Right ventricle myocardium inferior (tissue), 1 donor: ENCODE results near the gene PBX3. TPM values are rescaled to one million over a fixed set of nuclear protein-coding genes. Genes with fewer than 3 reads are reported as not detected.

Experiments
- ATAC-seq: fragments of 200-7000 bp; cut with Tn5 transposase; one replicate; pipeline ENCODE4 v1.9.1; 2020; ENCODE audit warnings: mild to moderate bottlenecking, moderate library complexity
- DNase-seq: peaks from one replicate; pipeline ENCODE4 v3.0.0; 2021; ENCODE audit errors: missing footprints
- intact Hi-C: fragments of 100-400 bp; cut with DNase I; formaldehyde crosslinking; loops from one replicate; pipeline ENCODE4 v1.11.0; 2022
- total RNA-seq: library from RNA; stranded (reverse); fragmentation: NEBNext Ultra II Directional; extraction: Animal tissue kit (Norgen Biotek cat#: 25700); gene quantifications from one replicate; pipeline ENCODE4 v1.2.1, GENCODE V29; 2021
- donor health status: DM: no; HTN: yes; CAD: no; lungs with severe emphysema.

The PBX3 gene
- total RNA-seq, 1 donor from 2014 or later: 49.4 TPM

DNA sequence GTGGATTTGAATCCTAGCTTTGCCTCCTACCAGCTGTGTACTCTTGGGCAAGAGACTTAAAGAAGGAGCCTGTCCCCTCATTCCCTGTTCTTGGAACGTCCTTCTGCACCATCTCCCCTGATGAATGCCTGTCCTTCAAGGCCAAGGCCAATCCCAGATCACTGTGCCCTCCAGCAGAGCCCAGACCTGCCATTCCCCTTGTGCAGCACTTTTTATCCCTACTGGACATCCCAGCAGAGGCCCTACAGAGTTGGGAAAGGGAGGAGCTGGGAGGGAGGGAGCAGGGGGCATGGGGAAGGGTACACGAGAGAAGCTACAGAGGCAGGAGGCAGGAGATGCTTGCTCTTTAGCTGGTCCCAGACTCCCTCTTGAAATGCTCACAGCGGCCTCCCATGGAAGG is 223.9 kb downstream of the PBX3 start:
- ATAC-seq: no peak
- DNase-seq: no peak
- intact Hi-C loops: no loop called here

DNA sequence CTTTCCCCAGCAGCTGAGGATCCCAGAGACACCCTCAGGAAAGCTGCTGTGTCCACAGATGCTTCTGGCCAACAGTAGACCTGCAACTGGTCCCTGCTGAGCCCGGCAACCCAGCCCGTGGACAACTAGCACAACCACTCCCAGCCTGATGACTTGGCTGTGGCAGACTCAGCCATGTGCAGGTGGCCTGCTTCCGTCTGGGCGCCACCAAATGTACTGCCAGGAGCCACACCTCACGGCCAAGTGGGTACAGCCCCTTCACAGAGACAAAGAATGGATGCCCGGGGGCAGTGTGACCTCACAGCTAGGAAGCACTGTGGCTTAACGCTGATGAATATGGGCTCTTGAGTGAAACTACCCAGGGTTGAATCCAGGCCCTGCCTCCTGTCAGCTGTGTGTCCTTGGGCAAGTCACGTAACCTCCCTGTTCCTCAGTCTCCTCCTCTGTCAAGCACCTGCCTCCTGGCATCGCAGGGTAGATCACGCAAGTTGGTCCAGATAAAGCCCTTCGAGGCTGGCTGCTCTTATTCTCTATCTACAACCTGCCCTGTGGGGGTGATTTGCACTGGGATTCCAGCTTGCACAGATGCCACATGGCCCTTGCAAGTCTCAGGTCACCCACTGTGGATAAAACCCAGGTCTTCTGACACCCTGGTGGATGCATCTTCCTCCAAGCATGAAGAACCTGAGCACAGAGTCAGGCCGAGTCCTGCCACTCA is 225.0 kb downstream of the PBX3 start:
- DNase-seq: no peak
- ATAC-seq: no peak
- intact Hi-C loops: no loop called here

DNA sequence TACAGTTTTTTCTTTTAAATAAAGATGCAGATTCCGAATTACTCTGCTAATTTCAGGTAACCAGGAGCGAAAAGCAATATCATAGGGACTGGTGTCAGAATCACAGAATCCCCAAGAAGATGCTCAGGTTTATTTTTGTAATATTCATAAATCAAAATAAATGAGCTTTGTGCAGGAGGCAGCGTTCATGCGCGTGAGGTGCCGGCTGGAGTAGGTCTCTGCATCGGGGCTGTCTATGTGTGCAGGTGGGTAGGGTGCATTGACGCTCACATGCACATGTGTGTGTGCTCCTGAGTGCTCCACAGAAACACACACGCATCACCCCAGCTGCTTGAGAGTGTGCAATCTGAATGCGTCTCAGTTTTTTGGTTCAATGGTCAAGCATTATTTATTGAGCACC is 226.4 kb downstream of the PBX3 start:
- intact Hi-C loops: no loop called here
- DNase-seq (no peak), ATAC-seq (no peak)

DNA sequence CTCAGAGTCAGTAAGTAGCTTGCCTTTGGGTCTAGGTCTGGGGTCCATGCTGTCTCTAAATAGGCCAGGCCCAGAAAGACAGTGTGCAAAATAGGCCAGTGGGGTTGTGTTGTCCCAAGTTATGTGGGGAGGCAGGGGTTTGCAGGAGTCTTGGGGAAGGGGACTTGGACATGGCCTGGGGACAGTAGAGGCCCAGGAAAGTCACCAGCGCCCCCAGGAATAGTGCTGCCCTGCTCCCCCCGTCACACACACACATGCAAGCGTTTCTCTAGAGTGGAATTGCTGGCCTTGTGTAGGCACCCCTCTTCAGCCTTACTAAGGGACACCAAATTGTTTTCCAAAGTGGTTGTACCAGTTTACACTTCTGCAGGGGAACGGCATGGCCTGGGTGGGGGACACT is 227.5 kb downstream of the PBX3 start:
- DNase-seq (no peak), ATAC-seq (no peak)
- intact Hi-C loops: no loop called here

DNA sequence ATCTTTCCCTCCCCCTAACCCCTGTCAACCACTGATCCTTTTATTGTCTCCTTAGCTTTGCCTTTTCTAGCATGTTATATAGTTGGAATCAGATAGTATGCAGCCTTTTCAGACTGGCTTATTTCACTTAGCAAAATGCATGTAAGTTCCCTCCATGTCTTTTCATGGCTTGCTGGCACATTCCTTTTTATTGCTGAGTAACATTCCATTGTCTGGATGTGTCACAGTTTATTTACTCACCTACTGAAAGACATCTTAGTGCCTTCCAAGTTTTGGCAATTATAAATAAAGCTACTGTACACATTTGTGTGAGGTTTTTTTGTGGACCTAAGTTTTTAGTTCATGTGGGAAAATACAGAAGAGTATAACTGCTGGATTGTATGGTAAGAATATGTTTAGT is 230.1 kb downstream of the PBX3 start:
- DNase-seq (no peak), ATAC-seq (no peak)
- intact Hi-C loops: no loop called here

DNA sequence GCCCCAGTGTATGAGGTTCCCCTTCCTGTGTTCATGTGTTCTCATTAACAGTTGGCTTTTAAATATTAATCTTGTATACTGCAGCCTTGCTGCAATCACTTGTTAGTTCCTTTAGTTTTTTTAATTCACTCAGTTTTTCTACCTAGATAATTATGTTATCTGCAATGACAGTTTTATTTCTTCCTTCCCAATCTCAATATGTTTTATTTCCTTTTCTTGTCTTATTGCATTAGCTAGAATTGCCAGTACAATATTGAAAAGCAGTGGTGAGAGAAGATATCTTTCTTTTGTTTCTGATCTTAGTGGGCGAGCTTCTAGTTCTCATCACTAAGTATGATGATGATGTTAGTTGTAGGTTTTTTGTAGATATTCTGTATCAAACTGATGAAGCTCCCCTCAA is 232.2 kb downstream of the PBX3 start:
- intact Hi-C loops: no loop called here
- ATAC-seq: no peak

DNA sequence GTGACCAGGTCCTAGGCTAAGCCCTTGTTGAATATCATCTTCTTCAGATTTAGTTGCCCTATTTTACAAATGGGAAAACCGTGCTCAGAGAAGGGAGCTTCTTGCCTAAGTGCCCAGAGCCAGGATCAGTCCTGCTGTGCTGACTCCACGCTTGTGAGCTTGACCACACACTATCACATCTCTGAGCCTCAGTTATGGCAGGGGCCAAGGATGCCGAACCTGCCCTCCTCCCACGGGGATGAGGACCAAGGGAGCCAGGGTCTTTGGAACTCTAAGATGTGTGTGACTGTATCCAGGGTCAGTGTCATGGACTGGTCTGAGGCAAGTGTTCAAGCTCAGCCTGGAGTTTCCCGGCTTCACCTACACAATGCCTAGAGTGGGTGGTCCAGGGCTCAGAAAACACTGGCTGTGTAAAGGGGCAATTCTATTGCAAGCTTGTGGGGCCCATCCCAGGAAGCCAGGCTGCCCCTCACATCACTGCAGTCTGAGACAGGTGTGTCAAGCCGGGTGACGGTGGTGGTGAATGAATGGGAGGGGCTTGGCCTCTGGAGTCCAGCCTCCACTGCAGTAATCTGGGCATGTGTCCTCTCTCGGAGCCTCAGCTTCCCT is 235.7 kb downstream of the PBX3 start:
- DNase-seq (peak; percentile 51), ATAC-seq (no peak)
- intact Hi-C loops: no loop called here

More for the DNA sequence above, 232.2 kb downstream of the PBX3 start:
- DNase-seq: no peak

DNA sequence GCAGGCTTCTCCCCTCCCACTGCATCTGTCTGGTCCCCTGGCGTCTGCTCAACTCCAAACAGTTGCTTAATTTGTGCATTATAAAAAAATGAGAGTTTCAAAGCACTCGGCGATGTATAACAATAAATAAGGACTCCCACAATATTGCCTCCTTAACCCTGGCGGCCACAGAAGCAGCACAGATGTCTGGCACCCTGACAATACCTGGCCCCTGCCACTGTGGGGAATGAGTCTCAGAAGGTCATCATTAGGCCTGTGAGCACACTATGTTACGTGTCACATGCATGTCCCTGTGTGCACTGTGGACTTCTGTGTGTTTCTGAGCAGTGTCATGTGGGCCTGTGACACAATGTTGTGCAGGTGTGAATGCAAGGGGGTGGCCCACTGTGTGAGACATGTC is 236.5 kb downstream of the PBX3 start:
- DNase-seq (peak; percentile 31), ATAC-seq (no peak)
- intact Hi-C loops: no loop called here

DNA sequence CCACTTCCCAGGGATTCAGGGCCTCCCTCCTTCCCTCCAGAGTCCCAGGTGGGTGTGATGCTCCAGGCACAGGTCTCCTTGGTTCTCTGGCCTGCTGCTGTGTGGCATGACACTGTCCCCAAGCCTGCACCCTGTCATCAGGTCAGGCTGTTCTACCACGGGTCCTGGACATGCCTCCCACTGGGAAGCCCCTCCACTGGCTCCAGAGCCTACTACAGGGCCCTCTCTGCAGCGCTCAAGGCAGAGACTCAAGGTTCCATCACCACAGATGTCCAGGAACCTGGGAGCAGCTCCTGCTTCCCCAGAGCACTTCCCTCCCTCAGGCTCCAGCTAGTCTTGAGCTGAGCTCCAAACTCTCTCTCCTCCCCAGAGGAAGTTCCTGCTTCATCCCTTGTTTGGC is 237.3 kb downstream of the PBX3 start:
- intact Hi-C loops: no loop called here
- ATAC-seq (no peak), DNase-seq (no peak)

DNA sequence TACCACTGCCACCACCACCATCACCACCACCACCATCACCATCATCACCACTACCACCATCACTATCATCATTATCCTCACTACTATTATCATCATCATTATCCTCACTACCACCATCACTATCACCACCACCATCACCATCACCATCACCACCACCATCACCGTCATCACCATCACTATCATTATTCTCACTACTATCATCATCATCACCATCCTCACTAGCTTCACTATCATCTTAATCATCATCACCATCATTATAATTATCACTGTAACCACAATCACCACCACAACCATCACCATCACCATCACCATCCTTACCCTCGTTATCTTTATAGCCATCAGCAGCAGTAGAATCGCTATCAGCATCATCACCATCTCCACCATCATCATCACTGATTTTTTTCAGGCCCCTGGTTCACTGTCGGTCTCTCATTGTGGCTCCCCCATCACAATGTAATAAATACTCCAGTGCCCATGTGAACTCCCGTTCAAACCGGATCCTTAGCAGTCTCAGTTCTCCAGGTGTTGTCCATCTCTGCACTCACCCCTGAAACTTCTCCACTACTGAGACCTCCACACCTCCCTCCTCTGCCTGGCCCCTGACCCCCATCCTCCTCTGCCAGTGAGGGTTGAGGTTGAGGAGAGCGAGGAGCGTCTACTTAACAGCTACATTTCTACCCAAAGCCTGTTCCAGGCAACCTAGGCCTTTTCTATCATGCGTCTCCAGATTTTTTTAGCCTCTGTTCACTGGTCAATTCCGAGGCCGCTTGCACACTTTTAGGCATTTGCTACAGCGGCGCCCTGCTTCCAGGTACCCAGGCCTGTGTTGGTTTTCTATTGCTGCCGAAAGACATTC is 238.2 kb downstream of the PBX3 start:
- DNase-seq: no peak
- intact Hi-C loops: no loop called here
- no peak for ATAC-seq

DNA sequence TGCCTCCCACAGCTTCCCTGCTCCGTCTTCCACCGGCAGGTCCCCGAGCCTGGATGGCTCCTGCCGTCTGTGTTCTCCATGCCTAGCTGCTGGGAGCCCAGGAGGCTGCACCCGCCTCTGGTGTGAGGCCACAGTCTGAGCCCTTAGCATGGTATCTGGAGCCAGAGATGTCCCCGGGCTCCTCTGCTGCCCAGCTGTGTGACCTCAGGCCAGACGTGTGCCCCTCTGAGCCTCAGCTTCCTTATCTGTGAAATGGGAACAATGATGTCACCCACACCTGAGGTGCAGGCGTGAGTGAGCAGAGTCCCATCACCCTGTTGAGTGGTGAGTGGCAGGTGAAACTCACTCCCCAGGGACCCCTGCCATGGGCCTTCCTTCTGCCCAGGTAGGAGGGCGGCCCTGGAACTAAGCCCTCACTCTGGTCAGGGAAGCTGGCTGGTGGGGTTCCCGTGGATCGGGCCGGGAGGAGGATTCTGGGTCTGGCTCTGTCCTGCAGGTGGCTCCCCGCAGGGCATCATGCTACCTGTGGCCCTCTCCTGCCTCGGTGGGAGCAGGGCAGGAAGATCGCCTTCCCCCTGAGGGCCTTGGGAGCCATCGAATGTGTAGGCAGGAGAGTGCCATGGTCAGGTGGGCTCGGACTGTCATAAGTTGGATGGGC is 239.0 kb downstream of the PBX3 start:
- ATAC-seq (no peak), DNase-seq (no peak)
- intact Hi-C loops: no loop called here

DNA sequence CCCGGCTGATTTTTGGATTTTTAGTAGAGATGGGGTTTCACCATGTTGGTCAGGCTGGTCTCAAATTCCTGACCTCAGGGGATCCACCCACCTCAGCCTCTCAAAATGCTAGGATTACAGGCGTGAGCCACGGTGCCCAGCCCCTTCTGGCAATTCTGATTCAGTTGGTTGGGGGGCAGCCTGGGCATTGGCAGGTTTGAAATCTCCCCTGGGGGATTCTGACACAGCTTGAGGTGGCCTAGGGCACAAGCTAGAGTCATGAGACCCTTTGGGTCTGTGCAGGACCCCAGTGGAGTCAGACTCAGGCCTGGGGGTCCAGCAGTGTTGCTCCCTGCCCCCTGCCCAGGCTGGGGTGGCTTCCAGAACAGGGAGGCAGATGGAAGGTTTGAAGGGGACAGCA is 239.8 kb downstream of the PBX3 start:
- intact Hi-C loops: no loop called here
- no peak for DNase-seq
- no peak for ATAC-seq

DNA sequence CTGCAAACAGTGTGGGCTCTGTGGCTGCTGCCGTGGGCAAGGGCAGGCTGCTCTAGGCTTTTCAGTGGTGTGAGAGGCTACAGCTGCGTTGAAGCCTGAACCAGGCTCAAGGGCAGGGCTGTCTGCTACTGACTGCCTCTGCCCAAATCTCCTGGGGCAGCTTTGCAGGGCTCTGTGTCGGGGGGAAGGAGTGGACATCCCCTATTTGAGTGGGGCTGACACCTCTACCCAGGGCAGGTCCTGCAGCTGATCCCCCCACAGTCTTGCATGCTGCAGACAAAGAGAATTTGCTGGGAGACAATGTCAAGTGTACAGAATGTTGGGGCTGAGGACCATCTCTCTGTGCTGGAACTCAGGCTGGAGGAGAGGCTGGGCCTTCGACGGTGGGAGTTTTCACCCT is 240.2 kb downstream of the PBX3 start:
- no peak for ATAC-seq
- intact Hi-C loops: no loop called here
- no peak for DNase-seq

DNA sequence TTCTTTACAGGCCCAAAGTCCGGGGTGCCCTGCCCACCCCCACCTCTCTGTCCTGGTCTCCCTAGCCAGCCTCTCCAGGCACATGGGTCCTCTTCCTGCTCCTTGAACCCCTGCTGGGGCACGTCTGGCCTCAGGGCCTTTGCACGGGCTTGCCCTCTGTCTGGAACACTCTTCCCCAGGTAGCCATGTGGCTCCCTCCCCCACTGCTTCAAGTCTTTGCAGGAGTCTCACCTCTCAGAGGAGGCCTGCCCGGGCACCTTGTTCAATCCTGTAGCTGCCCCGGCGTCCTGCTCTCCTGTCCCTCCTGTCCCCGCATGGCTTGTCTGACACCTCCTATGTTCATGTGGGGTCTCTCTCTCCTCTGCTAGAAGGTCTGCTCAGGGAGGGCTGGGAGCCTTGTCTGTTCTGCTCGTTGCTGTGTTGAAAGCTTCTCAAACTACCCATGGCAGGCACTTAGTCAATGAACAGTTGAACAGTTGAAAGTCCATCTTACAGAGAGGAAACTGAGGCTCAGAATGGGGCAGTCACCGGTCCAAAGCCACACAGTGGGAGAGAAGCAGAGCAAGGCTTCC is 241.4 kb downstream of the PBX3 start:
- ATAC-seq: no peak
- intact Hi-C loops: no loop called here

DNA sequence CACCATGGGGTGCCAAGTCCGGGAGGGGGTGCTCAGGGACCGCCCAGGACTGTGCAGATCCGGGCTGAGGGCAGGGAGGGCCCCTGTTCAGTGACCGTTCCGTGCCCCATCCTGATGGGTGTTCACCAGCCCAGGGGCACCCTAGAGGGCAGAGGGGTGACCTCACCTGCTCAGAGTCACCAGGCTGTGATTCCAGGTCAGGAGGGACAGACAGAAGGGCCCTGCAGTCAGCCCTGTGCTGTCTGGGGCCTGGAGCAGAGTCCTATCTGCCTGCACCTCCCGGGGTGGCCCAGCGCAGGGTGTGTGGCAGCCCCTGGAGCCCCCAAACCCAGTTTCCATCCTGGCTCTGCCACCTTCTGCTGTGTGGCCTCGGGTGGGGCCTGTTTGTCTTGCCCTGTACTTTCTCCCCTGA is 241.9 kb downstream of the PBX3 start:
- ATAC-seq (peak; percentile 29), DNase-seq (no peak)
- intact Hi-C loops: no loop called here

More for the DNA sequence above, 241.4 kb downstream of the PBX3 start:
- no peak for DNase-seq

DNA sequence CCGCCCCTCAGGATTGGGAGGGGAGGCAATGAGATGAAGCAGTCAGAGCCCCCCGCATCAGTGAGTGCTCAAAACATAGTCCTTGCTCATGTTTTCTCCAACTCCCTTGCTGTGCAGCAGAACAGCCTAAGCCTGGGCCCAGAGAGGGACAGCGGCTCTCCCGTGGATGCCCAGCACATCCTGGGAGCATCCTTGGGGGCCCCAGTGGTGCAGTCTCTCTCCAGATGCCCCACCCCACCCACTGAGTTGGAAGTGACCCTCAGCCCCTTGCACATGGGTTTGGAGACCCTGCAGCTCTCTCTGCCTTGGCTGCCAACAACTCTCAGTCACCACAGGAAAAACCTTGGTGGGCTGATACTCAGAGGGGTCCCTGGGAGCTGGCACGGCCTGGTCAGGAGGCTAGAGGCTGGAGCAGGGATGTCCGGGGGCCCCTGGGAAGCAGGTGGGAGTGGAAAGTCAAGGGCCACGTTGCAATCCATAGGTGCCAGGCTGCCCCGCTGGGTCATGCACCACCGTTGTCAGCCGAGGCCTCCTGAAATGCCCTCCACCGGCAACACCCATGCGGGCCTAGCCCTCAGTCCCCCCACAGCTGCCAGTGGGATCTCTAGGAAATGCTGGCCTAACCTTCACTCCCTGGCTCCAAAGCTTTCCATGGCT is 242.5 kb downstream of the PBX3 start:
- DNase-seq (no peak), ATAC-seq (no peak)
- intact Hi-C loops: no loop called here

DNA sequence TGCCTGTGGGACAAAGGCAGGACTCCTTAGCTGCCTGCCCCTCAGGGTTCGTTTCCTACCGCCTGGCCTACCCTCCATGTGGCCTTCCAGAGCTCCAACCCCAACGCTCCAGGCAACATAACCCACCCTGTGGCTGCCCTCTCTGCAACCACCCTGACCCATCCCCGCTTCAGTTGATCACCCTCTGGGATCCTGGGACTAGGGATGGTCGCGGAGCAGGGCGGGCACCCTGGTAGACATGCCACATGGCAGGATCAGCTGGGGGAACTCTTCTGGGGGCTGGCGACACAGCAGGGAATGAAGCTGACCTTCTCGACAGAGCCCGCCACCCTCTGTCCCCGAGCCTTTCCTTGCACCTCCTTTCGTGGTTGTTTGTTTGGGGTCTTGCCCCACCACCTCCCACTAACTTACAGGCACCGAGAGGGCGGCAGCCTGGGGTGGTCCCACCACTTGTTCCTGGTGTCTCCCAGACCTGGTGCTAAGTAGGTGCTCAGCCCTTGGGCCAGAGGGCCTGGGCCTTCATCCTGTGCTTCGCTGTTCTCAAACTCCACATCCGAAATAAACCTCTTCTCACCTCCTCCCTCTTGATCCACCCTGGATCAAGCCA is 243.1 kb downstream of the PBX3 start:
- DNase-seq: no peak
- intact Hi-C loops: no loop called here
- no peak for ATAC-seq

DNA sequence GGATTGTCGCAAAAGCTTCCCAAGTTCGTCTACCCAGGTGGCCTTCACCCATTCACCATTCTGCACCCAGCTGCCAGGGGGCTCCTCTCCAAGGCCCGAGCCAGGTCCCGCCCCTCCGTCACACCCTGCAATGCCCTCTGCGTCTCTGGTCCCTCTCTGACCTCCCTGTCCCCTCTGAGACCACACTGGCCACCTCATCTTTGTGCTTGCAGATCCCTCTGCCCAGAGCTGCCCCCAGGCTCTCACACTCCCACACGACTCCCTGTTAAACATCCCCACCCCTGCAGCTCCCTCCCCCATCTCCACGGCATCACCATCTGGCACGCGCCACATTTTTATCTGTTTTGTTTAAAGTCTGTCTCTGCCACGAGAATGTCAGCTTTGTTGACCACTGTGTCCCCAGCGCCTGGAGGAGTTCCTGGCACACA is 243.6 kb downstream of the PBX3 start:
- no peak for ATAC-seq
- intact Hi-C loops: no loop called here
- DNase-seq: peak; percentile 18
